ENCODE measurements around the gene DDX10.

Gene DDX10

DNA sequence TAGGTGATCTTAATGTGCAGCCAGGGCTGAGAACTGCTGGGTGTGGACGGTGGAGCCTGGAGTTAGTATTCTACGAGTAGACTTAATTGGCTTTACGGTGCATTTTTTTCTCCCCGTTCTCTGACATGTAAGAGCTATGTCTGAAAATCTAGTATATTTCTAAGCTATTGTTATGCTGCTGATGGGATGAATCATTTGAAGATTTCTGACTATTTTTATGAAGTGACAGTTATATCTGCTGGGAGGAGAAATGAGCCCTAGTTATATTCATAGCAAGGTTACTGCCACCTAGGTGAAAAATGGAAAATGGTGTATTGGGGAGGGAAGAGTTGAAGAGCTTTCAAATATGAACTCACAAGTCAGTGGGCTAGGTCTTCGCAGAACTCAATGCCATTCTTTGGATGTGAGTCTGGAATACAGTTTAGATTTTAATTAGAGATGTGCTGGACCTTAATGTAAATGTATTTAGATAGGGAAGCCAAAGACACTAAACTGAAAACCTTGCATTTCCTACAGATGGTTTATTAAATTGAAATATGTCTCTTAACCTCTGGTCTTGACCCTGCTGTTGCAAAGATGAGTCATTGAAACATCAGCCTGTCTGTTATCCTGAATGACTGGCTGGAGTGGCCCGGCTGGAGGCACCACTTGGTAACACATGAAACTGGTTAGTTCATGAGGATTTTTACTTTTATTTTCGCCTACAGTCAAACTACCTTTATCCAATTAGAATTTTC, 293.7 kb downstream of the DDX10 start:
- no peak overlapping the region for H3K27ac ChIP-seq (replicated peaks)

DNA sequence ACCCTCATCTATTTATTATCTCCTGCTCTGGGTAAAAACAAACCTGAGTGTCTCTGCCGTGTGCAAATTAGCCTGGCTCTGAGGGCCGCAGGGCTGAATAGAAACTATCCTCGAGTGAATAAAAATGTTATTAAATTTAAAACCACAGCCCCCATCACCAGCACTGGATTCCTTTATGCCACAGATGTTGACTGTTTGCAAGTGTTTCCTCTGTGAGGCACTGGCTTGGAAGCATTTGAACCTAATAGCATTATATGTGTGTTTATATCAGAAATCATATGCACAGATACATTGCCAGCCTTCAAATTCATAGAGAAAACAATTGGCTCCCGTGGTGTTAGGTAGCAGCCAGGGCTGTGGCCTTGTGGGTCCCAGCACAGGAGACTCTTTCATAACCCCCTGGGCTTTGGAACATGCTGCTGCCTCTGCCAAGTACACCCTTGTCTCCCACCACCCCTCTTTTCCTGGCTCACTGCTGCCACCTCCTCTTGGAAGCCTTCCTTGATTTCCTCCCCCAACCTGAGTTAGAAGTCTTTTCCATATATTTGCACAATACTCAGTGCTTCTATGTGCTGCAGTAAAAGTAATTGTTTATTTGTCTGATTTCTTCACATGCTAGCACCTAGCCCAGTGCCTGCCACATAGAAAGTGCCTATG, 294.4 kb downstream of the DDX10 start:
- no peak overlapping the region for H3K27ac ChIP-seq (replicated peaks)
- H3K27me3 ChIP-seq (ENCODE audit: insufficient read depth, poor library complexity, severe bottlenecking): no peaks in the 10 kb centered on the region
- no peak for DNase-seq (ENCODE audit: low read depth in 1 of 2, low spot score in 1 of 2)
- H3K4me3 ChIP-seq (replicated peaks; ENCODE audit: insufficient read depth, low read length): no peak overlapping the region
- TF ChIP-seq, protein P1, sequence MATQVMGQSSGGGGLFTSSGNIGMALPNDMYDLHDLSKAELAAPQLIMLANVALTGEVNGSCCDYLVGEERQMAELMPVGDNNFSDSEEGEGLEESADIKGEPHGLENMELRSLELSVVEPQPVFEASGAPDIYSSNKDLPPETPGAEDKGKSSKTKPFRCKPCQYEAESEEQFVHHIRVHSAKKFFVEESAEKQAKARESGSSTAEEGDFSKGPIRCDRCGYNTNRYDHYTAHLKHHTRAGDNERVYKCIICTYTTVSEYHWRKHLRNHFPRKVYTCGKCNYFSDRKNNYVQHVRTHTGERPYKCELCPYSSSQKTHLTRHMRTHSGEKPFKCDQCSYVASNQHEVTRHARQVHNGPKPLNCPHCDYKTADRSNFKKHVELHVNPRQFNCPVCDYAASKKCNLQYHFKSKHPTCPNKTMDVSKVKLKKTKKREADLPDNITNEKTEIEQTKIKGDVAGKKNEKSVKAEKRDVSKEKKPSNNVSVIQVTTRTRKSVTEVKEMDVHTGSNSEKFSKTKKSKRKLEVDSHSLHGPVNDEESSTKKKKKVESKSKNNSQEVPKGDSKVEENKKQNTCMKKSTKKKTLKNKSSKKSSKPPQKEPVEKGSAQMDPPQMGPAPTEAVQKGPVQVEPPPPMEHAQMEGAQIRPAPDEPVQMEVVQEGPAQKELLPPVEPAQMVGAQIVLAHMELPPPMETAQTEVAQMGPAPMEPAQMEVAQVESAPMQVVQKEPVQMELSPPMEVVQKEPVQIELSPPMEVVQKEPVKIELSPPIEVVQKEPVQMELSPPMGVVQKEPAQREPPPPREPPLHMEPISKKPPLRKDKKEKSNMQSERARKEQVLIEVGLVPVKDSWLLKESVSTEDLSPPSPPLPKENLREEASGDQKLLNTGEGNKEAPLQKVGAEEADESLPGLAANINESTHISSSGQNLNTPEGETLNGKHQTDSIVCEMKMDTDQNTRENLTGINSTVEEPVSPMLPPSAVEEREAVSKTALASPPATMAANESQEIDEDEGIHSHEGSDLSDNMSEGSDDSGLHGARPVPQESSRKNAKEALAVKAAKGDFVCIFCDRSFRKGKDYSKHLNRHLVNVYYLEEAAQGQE (IDR thresholded peaks at IDR 0.05; ENCODE audit: insufficient replicate concordance, low read depth): no peak
- TF ChIP-seq POLR2AphosphoS5 (IDR thresholded peaks at IDR 0.05; ENCODE audit: low read depth): no peak
- TF ChIP-seq, protein P2, sequence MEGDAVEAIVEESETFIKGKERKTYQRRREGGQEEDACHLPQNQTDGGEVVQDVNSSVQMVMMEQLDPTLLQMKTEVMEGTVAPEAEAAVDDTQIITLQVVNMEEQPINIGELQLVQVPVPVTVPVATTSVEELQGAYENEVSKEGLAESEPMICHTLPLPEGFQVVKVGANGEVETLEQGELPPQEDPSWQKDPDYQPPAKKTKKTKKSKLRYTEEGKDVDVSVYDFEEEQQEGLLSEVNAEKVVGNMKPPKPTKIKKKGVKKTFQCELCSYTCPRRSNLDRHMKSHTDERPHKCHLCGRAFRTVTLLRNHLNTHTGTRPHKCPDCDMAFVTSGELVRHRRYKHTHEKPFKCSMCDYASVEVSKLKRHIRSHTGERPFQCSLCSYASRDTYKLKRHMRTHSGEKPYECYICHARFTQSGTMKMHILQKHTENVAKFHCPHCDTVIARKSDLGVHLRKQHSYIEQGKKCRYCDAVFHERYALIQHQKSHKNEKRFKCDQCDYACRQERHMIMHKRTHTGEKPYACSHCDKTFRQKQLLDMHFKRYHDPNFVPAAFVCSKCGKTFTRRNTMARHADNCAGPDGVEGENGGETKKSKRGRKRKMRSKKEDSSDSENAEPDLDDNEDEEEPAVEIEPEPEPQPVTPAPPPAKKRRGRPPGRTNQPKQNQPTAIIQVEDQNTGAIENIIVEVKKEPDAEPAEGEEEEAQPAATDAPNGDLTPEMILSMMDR (IDR thresholded peaks at IDR 0.05; ENCODE audit: insufficient read depth, low read length): no peak
- TF ChIP-seq GABPA (IDR thresholded peaks at IDR 0.05; ENCODE audit: low read depth): no peak
- no peak for TF ChIP-seq SPI1 (IDR thresholded peaks at IDR 0.05; ENCODE audit: borderline replicate concordance, low read depth)

More for the DNA sequence above, 293.7 kb downstream of the DDX10 start:
- no peaks in the 10 kb centered on the region for H3K27me3 ChIP-seq (ENCODE audit: insufficient read depth, poor library complexity, severe bottlenecking)
- DNase-seq (ENCODE audit: low read depth in 1 of 2, low spot score in 1 of 2): no peak
- no peak overlapping the region for H3K4me3 ChIP-seq (replicated peaks; ENCODE audit: insufficient read depth, low read length)
- TF ChIP-seq SPI1 (IDR thresholded peaks at IDR 0.05; ENCODE audit: borderline replicate concordance, low read depth) (no peak), GABPA (IDR thresholded peaks at IDR 0.05; ENCODE audit: low read depth) (no peak), POLR2AphosphoS5 (IDR thresholded peaks at IDR 0.05; ENCODE audit: low read depth) (no peak)
- TF ChIP-seq, protein P1 (IDR thresholded peaks at IDR 0.05; ENCODE audit: insufficient replicate concordance, low read depth): no peak
- TF ChIP-seq, protein P2 (IDR thresholded peaks at IDR 0.05; ENCODE audit: insufficient read depth, low read length): no peak

DNA sequence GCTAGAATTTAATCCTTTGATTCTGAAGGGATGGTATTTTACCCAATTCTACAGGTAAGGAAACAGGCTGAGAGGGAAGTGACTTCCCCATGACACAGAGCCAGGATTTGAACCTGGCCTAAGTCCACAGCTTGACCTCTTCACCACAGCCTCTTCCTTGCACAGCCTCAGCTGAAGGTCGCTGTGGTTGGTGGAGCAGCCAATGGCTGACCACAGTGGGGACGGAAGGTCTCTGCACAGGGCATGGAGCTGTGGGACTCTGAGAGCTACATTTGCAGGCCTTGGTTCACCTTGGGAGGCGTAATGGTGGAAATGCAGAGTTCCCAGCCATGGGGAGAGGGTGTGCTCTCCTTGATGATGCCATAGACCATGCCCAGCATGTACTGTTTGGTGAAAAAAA, 295.0 kb downstream of the DDX10 start:
- H3K27ac ChIP-seq (replicated peaks): no peak overlapping the region
- H3K27me3 ChIP-seq (ENCODE audit: insufficient read depth, poor library complexity, severe bottlenecking): no peaks in the 10 kb centered on the region
- TF ChIP-seq POLR2AphosphoS5 (IDR thresholded peaks at IDR 0.05; ENCODE audit: low read depth): no peak
- TF ChIP-seq, protein P2 (IDR thresholded peaks at IDR 0.05; ENCODE audit: insufficient read depth, low read length): no peak
- TF ChIP-seq SPI1 (IDR thresholded peaks at IDR 0.05; ENCODE audit: borderline replicate concordance, low read depth): no peak
- TF ChIP-seq GABPA (IDR thresholded peaks at IDR 0.05; ENCODE audit: low read depth): no peak
- TF ChIP-seq, protein P1 (IDR thresholded peaks at IDR 0.05; ENCODE audit: insufficient replicate concordance, low read depth): no peak
- H3K4me3 ChIP-seq (replicated peaks; ENCODE audit: insufficient read depth, low read length): no peak overlapping the region
- DNase-seq (ENCODE audit: low read depth in 1 of 2, low spot score in 1 of 2): no peak

Measured in HL-60 (cell line).